WI38 (cell line): Measurements from ENCODE around the gene ARL6IP4.

Experiments
- H3K4me3 ChIP-seq: 2 replicates; pipeline ENCODE4 v1.5.1; 2011; ENCODE audit warnings: low read depth, mild to moderate bottlenecking, control low read depth, low read length
- CTCF ChIP-seq: IDR thresholded peaks from 2 replicates; pipeline ENCODE4 v1.5.1; 2012; ENCODE audit warnings: low read depth, mild to moderate bottlenecking, control low read depth, low read length

ARL6IP4 gene

GRCh38 chr12:122994140-122994675, 13.7 kb downstream of the ARL6IP4 start:
- no peak for TF ChIP-seq CTCF
- H3K4me3 ChIP-seq = no peak overlapping the region

DNA sequence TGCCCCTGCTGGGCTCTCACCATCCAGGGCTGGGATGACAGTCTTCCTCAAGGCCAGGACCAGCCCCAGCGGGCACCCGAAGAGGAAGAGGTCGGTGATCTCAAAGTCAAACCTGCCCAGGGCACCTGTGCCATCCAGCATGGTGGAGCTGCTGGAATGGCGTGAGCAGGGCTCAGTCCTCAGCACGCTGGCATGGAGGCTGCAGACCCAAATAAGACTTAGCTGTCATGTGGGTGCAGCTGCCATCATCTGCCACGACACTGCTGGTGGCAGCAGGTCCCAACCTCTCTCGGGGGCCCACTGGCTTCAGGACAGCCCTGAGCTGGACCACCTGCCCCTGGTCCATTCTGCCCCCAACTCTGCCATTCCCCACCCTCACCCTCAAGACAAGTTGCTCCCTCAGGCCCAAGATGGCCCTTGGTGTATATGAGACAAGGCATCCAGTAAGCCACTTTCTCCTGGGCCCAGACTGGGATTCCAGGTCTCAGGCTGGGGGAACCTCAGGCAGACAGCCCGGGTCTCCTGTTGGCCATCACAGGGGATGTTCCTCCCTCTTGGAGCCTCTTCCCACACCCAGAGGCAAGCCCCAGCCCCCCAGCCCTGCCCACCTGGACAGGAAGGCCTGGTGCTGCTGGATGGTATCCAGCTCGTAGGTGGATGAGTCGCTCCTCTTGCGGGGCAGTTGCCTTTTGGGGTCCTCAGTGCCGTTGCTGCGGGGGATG, 14.5 kb downstream of the ARL6IP4 start:
- no peak for TF ChIP-seq CTCF
- H3K4me3 ChIP-seq = no peak overlapping the region

GRCh38 chr12:122995503-122996187, 15.2 kb downstream of the ARL6IP4 start:
- no peak for TF ChIP-seq CTCF
- no peak overlapping the region for H3K4me3 ChIP-seq

DNA sequence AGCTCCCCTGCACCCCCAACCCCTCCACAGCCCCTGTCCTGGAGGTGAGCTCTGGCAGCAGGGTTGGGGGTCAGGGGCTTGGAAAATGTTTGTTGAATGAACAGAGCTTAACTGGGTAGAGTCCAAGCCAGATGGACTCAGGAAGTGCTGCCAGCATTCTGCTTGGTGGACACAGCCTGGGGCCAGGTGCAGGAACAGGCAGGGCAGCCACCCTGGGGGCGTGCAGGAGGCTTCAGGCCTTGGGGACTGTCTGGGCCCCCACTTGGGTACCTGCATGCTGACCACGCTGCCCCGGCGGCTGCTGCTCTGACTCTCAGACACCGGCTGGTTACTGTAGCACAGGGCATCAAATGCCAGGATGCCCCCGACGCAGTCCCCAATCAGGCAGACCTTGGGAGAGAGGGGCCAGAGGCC, 15.7 kb downstream of the ARL6IP4 start:
- TF ChIP-seq CTCF = no peak

GRCh38 chr12:122996621-122997342, 16.3 kb downstream of the ARL6IP4 start:
- no peak overlapping the region for H3K4me3 ChIP-seq
- no peak for TF ChIP-seq CTCF

More for the DNA sequence above, 15.7 kb downstream of the ARL6IP4 start:
- H3K4me3 ChIP-seq = no peak overlapping the region

DNA sequence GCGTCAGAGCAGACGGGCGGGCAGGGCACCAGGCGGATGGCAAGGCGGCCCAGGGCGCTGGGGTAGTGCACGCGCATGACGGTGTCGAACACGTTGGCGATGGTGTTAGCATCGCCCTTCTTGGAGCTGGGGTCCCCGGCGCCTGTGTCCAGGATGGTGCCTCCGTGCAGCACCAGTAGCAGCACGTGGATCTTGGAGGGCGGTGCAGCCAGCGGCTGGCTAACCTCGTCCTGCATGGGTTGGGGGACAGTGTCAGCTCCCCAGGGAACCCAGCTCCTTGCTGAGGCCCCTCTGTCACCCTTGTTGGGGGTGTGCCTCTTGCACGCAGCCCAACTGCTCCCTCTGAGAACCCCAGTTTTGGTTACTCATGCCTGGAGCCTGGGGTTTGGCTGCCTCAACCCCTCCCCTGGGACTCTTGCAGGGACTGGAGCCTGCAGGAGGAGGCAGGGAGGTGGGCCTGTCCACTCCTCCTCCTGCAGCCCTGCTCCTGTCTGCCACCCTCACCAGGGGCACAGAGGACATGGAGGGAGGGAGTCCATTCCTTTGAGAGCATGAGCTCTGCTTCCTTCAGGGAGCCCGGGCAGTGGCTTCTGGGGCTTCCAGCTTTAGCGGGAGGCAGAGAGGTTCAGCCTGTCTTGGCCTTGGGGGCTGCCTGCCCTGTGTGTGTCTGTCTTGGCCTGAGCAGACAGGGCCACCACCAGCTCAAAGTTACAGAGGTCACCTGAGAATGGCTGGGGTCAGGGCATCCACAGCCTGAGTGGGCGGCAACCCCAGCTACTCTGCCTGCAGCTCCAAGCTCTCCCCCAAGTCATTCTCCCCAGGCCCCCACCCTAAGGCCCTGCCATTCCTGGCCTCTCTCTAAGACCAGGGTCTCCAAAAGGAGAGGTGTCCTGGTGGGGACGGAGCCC, 17.1 kb downstream of the ARL6IP4 start:
- TF ChIP-seq CTCF = no peak
- no peak overlapping the region for H3K4me3 ChIP-seq
